A204.1 (cell line): ENCODE data around the gene ATP6V1B1.
"Not testable (repeated sequence)": the region's sequence is repeated elsewhere in the genome, so short reads cannot be mapped to it uniquely, and the experiment has no call there.

ENCODE experiments used
- FAIRE-seq: peaks from 2 replicates; lab custom pipeline; 2012; peaks lifted over from hg19 to GRCh38; lab: Jason Lieb, UNC

Gene ATP6V1B1

DNA sequence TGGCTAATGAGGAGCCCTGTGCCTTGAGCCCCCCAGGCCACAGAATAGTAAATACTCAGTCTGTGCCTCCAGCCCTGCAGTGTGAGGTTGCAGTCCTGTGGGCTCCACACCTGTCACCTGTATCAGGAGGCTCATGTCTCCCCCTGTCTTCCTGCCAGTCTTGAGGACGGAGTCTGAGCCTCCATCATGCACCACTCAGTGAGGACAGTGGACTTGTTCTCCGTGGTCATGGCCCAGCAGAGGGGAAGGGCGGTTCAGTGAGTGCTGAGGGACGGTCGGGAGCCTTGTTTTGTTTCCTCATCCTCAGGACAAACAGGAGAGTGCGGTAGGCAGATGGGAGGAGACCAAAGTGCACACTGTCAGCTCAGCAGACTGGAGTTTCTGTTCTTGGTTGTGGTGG lies 76.1 kb downstream of the ATP6V1B1 start:
- FAIRE-seq, result not testable (repeated sequence)
